Activated CD8-positive, alpha-beta memory T cell treated with anti-CD3 and anti-CD28 coated beads for 24 hours (primary cell): ENCODE results near the gene ARID3A.
A peak's percentile ranks its signal among the peaks of the same experiment; 100 is the strongest.
"Not testable (repeated sequence)": the region's sequence is repeated elsewhere in the genome, so short reads cannot be mapped to it uniquely, and the experiment has no call there.

ENCODE experiments used
- DNase-seq: peaks from one replicate; pipeline ENCODE4 v3.0.0-alpha.2; 2020

ARID3A gene

GRCh38 chr19:891421-892200, 34.2 kb upstream of the ARID3A start:
- not testable (repeated sequence) for DNase-seq

- no peak for DNase-seq
Observed at GRCh38 chr19:892243-892893, 33.5 kb upstream of the ARID3A start.

DNA sequence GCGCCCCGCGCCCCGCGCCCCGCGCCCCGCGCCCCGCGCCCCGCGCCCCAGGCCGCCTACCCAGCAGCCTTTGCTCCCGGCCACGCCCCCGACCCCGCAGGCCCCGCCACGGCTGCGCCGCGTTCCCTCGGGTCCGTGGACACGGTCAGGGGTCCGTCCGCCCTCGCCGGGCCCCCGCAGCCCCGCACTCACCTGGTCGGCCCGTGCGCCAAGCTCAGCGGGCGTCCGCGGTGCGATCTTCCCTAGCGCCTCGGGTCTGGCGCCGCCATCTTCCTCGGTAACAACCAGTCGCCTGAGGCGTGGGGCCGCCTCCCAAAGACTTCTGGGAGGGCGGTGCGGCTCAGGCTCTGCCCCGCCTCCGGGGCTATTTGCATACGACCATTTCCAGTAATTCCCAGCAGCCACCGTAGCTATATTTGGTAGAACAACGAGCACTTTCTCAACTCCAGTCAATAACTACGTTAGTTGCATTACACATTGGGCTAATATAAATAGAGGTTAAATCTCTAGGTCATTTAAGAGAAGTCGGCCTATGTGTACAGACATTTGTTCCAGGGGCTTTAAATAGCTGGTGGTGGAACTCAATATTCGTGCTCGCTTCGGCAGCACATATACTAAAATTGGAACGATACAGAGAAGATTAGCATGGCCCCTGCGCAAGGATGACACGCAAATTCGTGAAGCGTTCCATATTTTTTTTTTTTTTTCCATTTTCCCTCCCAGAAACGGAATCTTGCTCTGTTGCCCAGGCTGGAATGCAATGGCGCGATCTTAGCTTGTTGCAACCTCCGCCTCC, 32.7 kb upstream of the ARID3A start, which contains the start of the genes MED16 and RNU6-9:
TSS of gene MED16 (minus strand) at position 294 of the 796 bp plus-strand sequence. CDS start 2,056 bp downstream, outside the sequence.
TSS of gene RNU6-9 (plus strand) at position 591 of the 796 bp plus-strand sequence.
- DNase-seq: peak; percentile 94

DNA sequence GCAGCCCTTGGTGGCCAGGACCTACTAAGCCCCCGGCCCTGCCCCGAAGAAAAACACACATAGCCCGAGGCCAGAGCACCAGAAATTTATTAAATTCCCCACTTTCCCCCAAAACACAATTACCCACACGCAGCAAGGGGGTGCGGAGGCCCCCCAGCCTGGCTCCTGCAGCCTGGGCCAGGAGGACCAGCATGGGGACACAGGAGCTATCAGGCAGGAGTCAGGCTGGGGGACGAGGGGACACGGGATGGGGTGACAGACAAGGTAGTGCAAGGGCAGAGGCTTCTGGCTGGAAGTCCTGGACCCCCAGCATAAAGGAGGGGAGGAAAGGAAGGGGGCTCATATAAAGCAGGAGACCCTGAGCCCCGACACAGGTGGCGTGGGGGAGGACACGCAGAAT, 29.4 kb upstream of the ARID3A start:
- DNase-seq: no peak

- DNase-seq: no peak
Observed at GRCh38 chr19:896999-897398, 28.8 kb upstream of the ARID3A start.

GRCh38 chr19:897442-898039, 28.3 kb upstream of the ARID3A start:
- no peak for DNase-seq

- no peak for DNase-seq
Observed at GRCh38 chr19:898663-899062, 27.2 kb upstream of the ARID3A start.

DNA sequence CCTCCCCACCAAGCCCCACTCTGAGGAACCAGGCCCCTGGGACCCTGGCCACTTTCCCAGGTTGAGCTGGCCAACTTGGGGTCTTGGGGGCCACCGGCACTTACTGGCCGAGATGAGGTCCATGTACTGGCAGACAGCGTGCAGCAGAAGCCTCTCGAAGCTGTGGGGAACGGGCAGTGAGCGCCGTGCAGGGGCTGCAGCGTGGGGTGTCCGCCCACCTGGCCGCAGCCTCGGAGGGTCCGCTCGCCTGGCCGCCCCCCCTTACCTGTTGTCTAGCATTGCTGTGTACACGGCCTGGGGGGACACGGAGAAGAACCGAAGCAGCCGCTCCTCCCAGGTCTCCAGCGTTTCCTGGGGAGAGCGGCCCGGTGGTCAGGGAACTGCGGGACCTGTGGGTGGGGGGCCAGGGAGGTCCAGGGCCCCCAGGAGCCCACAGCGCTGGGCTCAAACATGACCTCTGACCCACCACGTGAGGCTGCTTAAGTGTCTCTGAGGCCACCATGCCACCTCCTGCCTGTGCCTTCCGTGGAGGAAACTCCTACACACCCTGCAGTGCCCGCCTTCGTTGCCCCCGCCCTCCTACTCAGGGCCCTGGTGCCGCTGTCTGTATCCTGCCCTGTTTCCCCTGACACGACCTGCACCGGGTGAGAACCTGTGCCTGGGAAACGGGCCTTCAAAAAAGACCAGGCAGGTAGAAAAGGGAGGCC, 26.3 kb upstream of the ARID3A start:
- no peak for DNase-seq

- no peak for DNase-seq
Observed at GRCh38 chr19:900043-900301, 25.9 kb upstream of the ARID3A start.

DNA sequence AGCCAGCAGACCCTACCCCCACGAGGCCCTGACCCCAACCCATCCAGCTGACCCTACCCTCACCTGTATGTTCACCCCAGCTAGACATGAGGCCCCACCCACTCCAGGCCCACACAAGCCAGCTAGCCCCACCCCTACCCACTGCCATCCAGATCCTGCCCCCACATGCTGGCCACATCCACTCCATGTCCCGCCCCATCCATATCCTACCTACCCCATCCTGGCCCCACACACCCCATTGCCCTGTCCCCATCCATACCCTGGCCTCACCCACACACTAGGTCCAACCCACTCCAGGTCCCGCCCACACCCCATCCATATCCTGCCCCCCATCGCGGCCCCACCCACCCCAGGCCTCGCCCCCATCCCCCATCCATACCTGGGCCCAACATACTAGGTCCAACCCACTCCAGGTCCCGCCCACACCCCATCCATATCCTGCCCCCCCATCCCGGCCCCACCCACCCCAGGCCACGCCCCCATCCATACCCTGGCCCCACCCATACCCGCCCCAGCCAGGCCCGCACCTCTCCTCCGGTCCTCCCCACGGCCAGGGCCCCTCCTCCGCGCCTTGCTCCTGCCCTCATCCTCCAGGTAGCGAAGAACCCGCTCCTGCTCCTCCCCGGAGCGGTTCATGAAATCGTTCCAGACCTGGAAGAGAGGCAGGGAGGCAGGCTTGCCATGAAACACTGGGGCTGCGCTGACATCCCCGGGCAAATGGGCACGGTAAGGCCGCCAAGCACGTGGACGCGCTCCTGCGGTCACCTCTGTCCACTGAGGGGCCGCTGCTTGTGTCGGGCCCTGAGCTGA, 25.3 kb upstream of the ARID3A start:
- no peak for DNase-seq

GRCh38 chr19:901216-902092, 24.4 kb upstream of the ARID3A start:
- no peak for DNase-seq

GRCh38 chr19:902093-902370, 23.8 kb upstream of the ARID3A start:
- DNase-seq: no peak

DNA sequence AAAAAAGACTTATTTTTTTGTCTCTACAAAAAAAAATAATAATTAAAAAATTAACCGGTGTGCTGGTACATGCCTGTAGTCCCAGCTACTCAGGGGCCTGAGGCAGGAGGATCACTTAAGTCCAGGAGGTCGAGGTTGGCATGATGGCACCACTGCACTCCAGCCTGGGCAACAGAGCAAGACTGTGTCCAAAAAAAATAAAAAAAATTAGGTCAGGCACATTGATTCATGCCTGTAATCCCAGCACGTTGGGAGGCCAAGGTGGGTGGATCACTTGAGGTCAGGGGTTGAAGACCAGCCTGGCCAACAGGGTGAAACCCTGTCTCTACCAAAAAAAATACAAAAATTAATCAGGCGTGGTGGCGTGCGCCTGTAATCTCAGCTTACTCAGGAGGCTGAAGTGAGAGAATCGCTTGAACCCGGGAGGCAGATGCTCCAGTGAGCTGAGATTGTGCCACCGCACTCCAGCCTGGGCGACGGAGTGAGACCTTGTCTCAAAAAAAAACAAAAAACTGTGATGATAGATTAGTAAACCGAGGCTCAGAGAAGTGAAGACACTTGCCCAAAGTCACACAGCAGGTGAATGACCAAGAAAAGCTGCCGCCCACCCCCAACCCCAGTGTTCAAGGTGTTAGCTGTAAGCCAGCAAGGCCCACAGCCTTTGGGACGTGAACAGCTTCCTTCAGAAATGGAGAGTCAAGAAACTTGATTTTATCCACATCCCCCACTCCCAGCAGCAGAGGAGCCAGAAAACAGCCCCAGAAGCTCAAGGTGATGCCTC, 23.2 kb upstream of the ARID3A start:
- no peak for DNase-seq

- no peak for DNase-seq
Observed at GRCh38 chr19:903266-903797, 22.5 kb upstream of the ARID3A start.

DNA sequence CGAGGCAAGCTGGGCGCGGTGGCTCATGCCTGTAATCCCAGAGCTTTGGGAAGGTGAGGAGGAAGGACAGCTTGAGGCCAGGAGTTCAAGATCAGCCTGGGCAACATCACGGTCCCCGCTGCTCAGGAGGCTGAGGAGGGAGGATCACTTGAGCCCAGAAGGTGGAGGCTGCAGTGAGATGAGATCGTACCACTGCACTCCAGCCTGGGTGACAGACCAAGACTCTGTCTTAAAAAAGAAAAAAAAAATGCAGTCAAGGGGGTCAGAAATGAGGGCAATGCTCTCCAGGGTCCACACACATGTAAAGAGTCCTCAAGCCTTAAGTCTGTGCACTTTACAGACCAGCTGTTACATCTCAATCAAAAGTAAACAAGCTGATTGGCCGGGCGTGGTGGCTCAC, 21.3 kb upstream of the ARID3A start:
- DNase-seq: no peak

DNA sequence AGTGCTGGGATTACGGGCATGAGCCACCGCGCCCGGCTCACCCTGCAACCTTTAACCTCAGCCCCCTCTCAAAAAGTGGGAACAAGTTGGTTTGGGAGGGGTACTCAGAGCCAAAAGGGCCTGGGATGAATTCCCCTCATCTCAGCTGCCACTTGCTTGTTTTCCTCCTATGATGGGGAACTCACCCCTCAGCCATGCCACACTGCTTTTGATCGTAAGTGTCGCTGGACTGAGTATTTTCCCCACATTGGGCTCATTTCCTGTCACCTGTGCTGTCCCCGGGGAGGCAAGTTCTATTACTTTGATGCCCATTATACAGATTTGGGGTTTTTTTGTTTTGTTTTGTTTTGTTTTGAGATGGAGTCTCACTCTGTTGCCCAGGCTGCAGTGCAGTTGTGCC, 19.4 kb upstream of the ARID3A start:
- no peak for DNase-seq

- no peak for DNase-seq
Observed at GRCh38 chr19:907183-907853, 18.5 kb upstream of the ARID3A start.

DNA sequence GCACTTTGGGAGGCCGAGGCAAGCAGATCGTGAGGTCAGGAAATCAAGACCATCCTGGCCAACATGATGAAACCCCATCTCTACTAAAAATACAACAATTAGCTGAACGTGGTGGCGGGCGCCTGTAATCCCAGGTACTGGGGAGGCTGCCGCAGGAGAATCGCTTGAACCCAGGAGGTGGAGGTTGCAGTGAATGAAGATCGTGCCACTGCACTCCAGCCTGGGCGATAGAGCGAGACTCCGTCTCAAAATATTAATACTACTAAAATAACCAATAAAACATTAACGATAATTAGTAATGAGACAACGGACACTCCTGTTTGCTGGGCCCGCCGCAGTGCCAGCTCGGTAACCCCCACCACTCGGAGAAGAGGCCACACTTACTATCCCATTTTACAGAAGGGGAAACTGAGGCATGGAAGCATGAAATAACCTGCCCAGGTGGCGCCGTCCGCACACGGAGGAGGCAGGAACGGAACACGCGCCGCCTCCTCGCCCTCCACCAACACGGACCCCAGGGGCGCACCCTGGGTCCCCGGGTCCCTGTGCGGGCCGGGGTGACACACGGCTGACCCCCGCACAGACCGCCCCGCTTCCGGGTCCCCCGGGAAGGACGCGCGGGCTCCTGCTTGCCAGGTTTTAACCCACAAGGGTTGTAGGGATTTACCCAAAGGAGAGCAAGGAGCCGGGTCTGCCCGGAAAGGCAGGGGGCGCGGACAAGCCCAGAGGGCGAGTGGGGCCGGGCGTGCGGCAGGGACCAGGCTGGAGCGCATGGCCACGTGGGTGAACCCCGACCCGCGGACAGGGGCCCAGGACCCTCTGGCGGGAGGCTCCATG, 14.4 kb upstream of the ARID3A start:
- DNase-seq: no peak
